ENCODE data around the gene IL6R. TPM values are rescaled to one million over a fixed set of nuclear protein-coding genes. Genes with fewer than 3 reads are reported as not detected.

IL6R gene
- total and polyA plus RNA-seq, 2 of the 4 experiments (the other 2 are of a cell fraction) = 5.3 to 9.5 TPM

- Histone ChIP-seq H3K23ac (ENCODE audit: low read depth, low read length) (no peak overlapping the region), H4K20me1 (ENCODE audit: insufficient read depth, low read length) (peaks cover 27% of the 10 kb centered on the region), H2AK5ac (ENCODE audit: low read depth, low read length) (no peak overlapping the region), H3K4me2 (ENCODE audit: low read depth, low read length) (no peak overlapping the region), H4K5ac (ENCODE audit: low read depth, low read length) (no peak overlapping the region), H3K27ac (ENCODE audit: insufficient read depth, low read length) (no peak overlapping the region), H4K8ac (ENCODE audit: low read depth in 2 of 2, low read length in 2 of 2) (no peak overlapping the region), H3K14ac (replicated peaks; ENCODE audit: low read depth, low read length) (no peak overlapping the region), H3K9me1 (ENCODE audit: insufficient read depth, low read length) (peaks cover 13% of the 10 kb centered on the region), H3K4me1 (ENCODE audit: control insufficient read depth, insufficient read depth, low read length) (peaks cover 32% of the 10 kb centered on the region), H2BK20ac (ENCODE audit: low read depth, low read length) (no peak overlapping the region), H3K9ac (ENCODE audit: low read depth, low read length) (no peak overlapping the region), H3K36me3 (ENCODE audit: control insufficient read depth, insufficient read depth, low read length) (peaks cover 7% of the 10 kb centered on the region; the same call in 1 of the 2 replicates), H3K79me1 (ENCODE audit: low read depth in 1 of 2, low read length in 2 of 2) (peaks cover 3 to 26% of the 10 kb centered on the region in 2 experiments; a peak in 1 of 4 replicates), H3K4ac (ENCODE audit: low read depth, low read length) (no peak overlapping the region), H3K27me3 (ENCODE audit: control insufficient read depth, insufficient read depth, low read length) (no peaks in the 10 kb centered on the region), H2AK9ac (replicated peaks; ENCODE audit: low read depth, low read length, poor library complexity) (no peak overlapping the region), H3K18ac (ENCODE audit: low read depth, low read length) (no peak overlapping the region), H3K56ac (ENCODE audit: extremely low read depth, insufficient read depth, low read length) (no peak overlapping the region), H2AFZ (replicated peaks; ENCODE audit: low read length, poor library complexity) (no peak overlapping the region), H3K9me3 (ENCODE audit: control insufficient read depth, insufficient read depth, low read length) (no peaks in the 10 kb centered on the region), H2BK5ac (ENCODE audit: low read depth, low read length, poor library complexity, severe bottlenecking) (no peak overlapping the region), H4K91ac (ENCODE audit: insufficient read depth, low read depth, low read length) (no peak overlapping the region), H3K4me3 (ENCODE audit: insufficient read depth, low read depth, low read length) (no peak overlapping the region), H2BK15ac (ENCODE audit: low read depth, low read length) (no peak overlapping the region), H2BK120ac (ENCODE audit: low read depth, low read length) (no peak overlapping the region)
- in situ Hi-C loops (cut with MboI; ENCODE audit: low sequenced_read_pairs) = no loop called here
- WGBS, 2 experiments (ENCODE audit: extremely low coverage in 2 of 2, insufficient read length in 1 of 2) = no CpG with 5 or more reads among the region's 6 CpGs
- intact Hi-C loops (cut with micrococcal nuclease) = no loop called here
- DNase-seq = no peak
- TF ChIP-seq NFE2L2 (IDR thresholded peaks at IDR 0.05; ENCODE audit: low read depth, low read length) = no peak
- POLR2A ChIA-PET (ENCODE audit: unreplicated experiment) = no interaction called here
- no peak for ATAC-seq (ENCODE audit: low read depth)
- no TSS peak for BruUV-seq (replicated peaks)
- dilution Hi-C loops (cut with HindIII; ENCODE audit: low sequenced_read_pairs, unreplicated experiment) = no loop called here
- CTCF ChIA-PET = no interaction called here
Measured at GRCh38 chr1:154425172-154425571, 20.0 kb downstream of the IL6R start.

Data from IMR-90 (cell line).